Right lobe of liver (tissue), 4 donors: ENCODE data around the gene COX19.

Experiments used
- POLR2A ChIP-seq: fragments of 450-650 bp; IDR thresholded peaks from one replicate; pipeline ENCODE4 v1.6.1; 2017; ENCODE audit warnings: antibody characterized with exemption, mild to moderate bottlenecking
- TF ChIP-seq, protein P1 (sequence below), 4 donors: fragments of 200-600 bp in 3 of 4; fragments of 450-650 bp in 1 of 4; IDR thresholded peaks; one replicate each; pipeline versions ENCODE4 v1.5.1 to v1.8.0; 2016 to 2022; ENCODE audit warnings: antibody characterized with exemption in 4 of 4, mild to moderate bottlenecking in 2 of 4
- donor health status: DM: no; HTN: no; CAD: no.
- donor health status: DM: no; HTN: no; CAD: no.
- donor health status: DM: no; HTN: yes; CAD: no.

DNA sequence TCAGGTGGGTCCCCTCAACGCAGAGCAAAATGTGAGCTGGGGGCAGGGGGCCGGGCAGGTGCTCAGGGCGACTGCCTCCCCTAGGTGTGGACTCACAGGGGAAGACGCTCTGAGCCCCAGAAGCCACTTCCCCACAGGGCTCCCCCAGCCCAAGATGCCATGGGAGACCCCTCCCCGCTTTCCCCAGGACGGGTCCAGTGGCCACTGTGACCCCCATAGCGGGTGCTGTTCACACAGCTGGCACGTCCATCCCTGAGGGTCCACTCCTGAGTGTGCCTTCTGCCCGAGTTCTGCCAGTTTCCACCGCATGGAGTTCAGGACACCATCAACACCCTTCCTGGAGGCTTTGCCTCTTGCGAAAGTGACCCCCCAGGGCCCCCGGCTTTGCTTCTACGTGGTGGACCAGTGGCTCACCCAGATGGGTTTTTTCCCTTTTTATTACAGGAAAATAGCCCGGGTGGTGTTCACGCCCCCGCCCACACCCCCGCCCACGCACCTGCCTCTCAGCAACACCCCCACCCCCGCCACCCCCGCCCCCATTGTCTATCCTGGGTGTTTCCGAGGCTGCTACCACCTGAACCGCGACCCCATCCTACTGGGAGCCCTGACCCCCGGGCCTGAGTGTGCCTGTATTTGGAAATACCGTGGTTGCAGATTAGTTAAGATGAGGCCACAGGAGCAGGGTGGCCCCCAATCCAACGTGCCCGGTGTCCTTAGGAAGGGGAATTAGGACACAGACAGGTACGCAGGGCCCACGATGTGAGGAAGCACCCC, 52.8 kb downstream of the COX19 start:
- no peak for TF ChIP-seq POLR2A
- TF ChIP-seq, protein P1, sequence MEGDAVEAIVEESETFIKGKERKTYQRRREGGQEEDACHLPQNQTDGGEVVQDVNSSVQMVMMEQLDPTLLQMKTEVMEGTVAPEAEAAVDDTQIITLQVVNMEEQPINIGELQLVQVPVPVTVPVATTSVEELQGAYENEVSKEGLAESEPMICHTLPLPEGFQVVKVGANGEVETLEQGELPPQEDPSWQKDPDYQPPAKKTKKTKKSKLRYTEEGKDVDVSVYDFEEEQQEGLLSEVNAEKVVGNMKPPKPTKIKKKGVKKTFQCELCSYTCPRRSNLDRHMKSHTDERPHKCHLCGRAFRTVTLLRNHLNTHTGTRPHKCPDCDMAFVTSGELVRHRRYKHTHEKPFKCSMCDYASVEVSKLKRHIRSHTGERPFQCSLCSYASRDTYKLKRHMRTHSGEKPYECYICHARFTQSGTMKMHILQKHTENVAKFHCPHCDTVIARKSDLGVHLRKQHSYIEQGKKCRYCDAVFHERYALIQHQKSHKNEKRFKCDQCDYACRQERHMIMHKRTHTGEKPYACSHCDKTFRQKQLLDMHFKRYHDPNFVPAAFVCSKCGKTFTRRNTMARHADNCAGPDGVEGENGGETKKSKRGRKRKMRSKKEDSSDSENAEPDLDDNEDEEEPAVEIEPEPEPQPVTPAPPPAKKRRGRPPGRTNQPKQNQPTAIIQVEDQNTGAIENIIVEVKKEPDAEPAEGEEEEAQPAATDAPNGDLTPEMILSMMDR (IDR thresholded peaks at IDR 0.05), result no peak
